ENCODE results near the gene XXYLT1. TPM values are rescaled to one million over a fixed set of nuclear protein-coding genes. Genes with fewer than 3 reads are reported as not detected.

XXYLT1 gene
- total and polyA plus RNA-seq, 9 of the 15 experiments (the other 6 are each of a cell fraction or from before 2014, with no cell fraction given), result 1.9 to 18.9 (median 15.0) TPM

DNA sequence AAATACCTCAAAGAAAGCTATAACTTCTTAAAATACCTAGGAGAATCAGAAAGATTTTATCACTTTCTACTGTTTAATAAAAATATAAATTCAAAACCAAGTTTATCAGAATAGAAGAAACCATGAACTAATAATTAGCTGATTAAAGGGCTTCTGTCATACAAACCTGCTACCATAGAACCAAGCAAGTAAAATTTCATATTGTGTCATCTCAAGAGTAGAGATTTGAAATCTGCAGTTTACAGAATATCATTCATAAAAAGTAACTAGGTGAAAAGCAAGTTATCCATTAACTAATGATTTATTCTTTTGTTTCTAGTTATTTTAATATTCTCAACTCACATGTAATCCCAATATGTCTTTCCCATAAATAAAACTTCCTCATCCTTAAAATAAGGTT, 36.8 kb upstream of the XXYLT1 start:
- Histone ChIP-seq H3K27ac (ENCODE audit: extremely low read depth, low read depth, low read length) (no peak overlapping the region), H3K27me3 (ENCODE audit: control insufficient read depth in 2 of 2, insufficient read depth in 2 of 2, low read length in 2 of 2) (no peaks in the 10 kb centered on the region), H3K36me3 (ENCODE audit: control insufficient read depth, insufficient read depth, low read length) (peaks cover 17% of the 10 kb centered on the region; the same call in 2 of the 3 replicates), H4K20me1 (replicated peaks; ENCODE audit: control insufficient read depth, insufficient read depth, low read length) (no peaks in the 10 kb centered on the region), H2AFZ (ENCODE audit: low read depth, low read length) (no peak overlapping the region), H3K9ac (ENCODE audit: insufficient read depth in 1 of 2, low read depth in 2 of 2, low read length in 2 of 2) (no peak overlapping the region), H3K79me2 (ENCODE audit: control insufficient read depth, insufficient read depth, low read length) (no peaks in the 10 kb centered on the region), H3K4me3 (no peak overlapping the region), H3K4me2 (ENCODE audit: insufficient read depth, low read length) (no peak overlapping the region), H3K9me1 (ENCODE audit: control insufficient read depth, insufficient read depth, low read length) (no peaks in the 10 kb centered on the region), H3K4me1 (replicated peaks in 1 of 2; ENCODE audit: control insufficient read depth in 2 of 2, insufficient read depth in 2 of 2, low read length in 2 of 2) (no peaks in the 10 kb centered on the region), H3K9me3 (replicated peaks; ENCODE audit: control insufficient read depth, insufficient read depth, low read depth, low read length) (no peaks in the 10 kb centered on the region)
- no TSS peak for BruUV-seq (replicated peaks)
- intact Hi-C loops (cut with micrococcal nuclease) (loop anchor here (5.0 kb wide), 1 partner anchor 75 kb away; no protein-coding TSS in a partner anchor), in situ Hi-C loops (cut with MboI) (no loop called here)
- TF ChIP-seq RBM17 (IDR thresholded peaks at IDR 0.05; ENCODE audit: borderline replicate concordance, low read depth, low read length), result no peak
- TF ChIP-seq HDAC8 (tag; IDR thresholded peaks at IDR 0.05), result no peak
- TF ChIP-seq ZNF24 (IDR thresholded peaks at IDR 0.05), result no peak
- TF ChIP-seq ARHGAP35 (IDR thresholded peaks at IDR 0.05; ENCODE audit: partially characterized antibody), result no peak
- TF ChIP-seq LARP7 (IDR thresholded peaks at IDR 0.05), result no peak
- TF ChIP-seq, protein P1, sequence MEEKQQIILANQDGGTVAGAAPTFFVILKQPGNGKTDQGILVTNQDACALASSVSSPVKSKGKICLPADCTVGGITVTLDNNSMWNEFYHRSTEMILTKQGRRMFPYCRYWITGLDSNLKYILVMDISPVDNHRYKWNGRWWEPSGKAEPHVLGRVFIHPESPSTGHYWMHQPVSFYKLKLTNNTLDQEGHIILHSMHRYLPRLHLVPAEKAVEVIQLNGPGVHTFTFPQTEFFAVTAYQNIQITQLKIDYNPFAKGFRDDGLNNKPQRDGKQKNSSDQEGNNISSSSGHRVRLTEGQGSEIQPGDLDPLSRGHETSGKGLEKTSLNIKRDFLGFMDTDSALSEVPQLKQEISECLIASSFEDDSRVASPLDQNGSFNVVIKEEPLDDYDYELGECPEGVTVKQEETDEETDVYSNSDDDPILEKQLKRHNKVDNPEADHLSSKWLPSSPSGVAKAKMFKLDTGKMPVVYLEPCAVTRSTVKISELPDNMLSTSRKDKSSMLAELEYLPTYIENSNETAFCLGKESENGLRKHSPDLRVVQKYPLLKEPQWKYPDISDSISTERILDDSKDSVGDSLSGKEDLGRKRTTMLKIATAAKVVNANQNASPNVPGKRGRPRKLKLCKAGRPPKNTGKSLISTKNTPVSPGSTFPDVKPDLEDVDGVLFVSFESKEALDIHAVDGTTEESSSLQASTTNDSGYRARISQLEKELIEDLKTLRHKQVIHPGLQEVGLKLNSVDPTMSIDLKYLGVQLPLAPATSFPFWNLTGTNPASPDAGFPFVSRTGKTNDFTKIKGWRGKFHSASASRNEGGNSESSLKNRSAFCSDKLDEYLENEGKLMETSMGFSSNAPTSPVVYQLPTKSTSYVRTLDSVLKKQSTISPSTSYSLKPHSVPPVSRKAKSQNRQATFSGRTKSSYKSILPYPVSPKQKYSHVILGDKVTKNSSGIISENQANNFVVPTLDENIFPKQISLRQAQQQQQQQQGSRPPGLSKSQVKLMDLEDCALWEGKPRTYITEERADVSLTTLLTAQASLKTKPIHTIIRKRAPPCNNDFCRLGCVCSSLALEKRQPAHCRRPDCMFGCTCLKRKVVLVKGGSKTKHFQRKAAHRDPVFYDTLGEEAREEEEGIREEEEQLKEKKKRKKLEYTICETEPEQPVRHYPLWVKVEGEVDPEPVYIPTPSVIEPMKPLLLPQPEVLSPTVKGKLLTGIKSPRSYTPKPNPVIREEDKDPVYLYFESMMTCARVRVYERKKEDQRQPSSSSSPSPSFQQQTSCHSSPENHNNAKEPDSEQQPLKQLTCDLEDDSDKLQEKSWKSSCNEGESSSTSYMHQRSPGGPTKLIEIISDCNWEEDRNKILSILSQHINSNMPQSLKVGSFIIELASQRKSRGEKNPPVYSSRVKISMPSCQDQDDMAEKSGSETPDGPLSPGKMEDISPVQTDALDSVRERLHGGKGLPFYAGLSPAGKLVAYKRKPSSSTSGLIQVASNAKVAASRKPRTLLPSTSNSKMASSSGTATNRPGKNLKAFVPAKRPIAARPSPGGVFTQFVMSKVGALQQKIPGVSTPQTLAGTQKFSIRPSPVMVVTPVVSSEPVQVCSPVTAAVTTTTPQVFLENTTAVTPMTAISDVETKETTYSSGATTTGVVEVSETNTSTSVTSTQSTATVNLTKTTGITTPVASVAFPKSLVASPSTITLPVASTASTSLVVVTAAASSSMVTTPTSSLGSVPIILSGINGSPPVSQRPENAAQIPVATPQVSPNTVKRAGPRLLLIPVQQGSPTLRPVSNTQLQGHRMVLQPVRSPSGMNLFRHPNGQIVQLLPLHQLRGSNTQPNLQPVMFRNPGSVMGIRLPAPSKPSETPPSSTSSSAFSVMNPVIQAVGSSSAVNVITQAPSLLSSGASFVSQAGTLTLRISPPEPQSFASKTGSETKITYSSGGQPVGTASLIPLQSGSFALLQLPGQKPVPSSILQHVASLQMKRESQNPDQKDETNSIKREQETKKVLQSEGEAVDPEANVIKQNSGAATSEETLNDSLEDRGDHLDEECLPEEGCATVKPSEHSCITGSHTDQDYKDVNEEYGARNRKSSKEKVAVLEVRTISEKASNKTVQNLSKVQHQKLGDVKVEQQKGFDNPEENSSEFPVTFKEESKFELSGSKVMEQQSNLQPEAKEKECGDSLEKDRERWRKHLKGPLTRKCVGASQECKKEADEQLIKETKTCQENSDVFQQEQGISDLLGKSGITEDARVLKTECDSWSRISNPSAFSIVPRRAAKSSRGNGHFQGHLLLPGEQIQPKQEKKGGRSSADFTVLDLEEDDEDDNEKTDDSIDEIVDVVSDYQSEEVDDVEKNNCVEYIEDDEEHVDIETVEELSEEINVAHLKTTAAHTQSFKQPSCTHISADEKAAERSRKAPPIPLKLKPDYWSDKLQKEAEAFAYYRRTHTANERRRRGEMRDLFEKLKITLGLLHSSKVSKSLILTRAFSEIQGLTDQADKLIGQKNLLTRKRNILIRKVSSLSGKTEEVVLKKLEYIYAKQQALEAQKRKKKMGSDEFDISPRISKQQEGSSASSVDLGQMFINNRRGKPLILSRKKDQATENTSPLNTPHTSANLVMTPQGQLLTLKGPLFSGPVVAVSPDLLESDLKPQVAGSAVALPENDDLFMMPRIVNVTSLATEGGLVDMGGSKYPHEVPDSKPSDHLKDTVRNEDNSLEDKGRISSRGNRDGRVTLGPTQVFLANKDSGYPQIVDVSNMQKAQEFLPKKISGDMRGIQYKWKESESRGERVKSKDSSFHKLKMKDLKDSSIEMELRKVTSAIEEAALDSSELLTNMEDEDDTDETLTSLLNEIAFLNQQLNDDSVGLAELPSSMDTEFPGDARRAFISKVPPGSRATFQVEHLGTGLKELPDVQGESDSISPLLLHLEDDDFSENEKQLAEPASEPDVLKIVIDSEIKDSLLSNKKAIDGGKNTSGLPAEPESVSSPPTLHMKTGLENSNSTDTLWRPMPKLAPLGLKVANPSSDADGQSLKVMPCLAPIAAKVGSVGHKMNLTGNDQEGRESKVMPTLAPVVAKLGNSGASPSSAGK (IDR thresholded peaks at IDR 0.05), result no peak
- no peak for TF ChIP-seq FOXK2 (conservative IDR thresholded peaks at IDR 0.05 in 1 of 2, IDR thresholded peaks at IDR 0.05 in 1 of 2; ENCODE audit: low read depth in 2 of 2)
- TF ChIP-seq POLR2G (IDR thresholded peaks at IDR 0.05; ENCODE audit: low read depth, low read length), result no peak
- no peak for TF ChIP-seq CAMTA2 (CRISPR knock-in tag; conservative IDR thresholded peaks at IDR 0.05)
- TF ChIP-seq HNRNPUL1 (IDR thresholded peaks at IDR 0.05; ENCODE audit: low read length), result no peak
- TF ChIP-seq MTA2 (IDR thresholded peaks at IDR 0.05; ENCODE audit: low read depth), result no peak
- TF ChIP-seq GABPB1 (CRISPR knock-in tag; IDR thresholded peaks at IDR 0.05), result no peak
- DNase-seq (ENCODE audit: extremely low read depth in 1 of 4, low spot score in 3 of 4) (no peak), FAIRE-seq (no peak), ATAC-seq (no peak)
- ChIA-PET CTCF (ENCODE audit: low intra/inter-chr PET ratio) (no interaction called here), POLR2A (interaction anchor here (0.9 to 2.0 kb wide), 3 partner anchors 10 to 80 kb away, joined by 3 to 6 read pairs (median 3); no protein-coding TSS in a partner anchor)

Measured in K562 (cell line).